ENCODE measurements around the gene TTC39C.

- TF ChIP-seq MAX (IDR thresholded peaks at IDR 0.05) (no peak), ESRRA (IDR thresholded peaks at IDR 0.05; ENCODE audit: borderline replicate concordance, low read length) (no peak), E2F6 (IDR thresholded peaks at IDR 0.05; ENCODE audit: borderline replicate concordance, low read depth) (no peak), USF2 (IDR thresholded peaks at IDR 0.05) (no peak), NR3C1 (IDR thresholded peaks at IDR 0.05) (no peak), ZC3H11A (IDR thresholded peaks at IDR 0.05) (no peak), JUNB (IDR thresholded peaks at IDR 0.05) (no peak), JUN (IDR thresholded peaks at IDR 0.05) (no peak), CTCF (IDR thresholded peaks at IDR 0.05) (no peak)
Measured at GRCh38 chr18:24056506-24056905, 42.0 kb downstream of the TTC39C start.
